HepG2 (cell line): ENCODE results near the gene LRRC45. TPM values are rescaled to one million over a fixed set of nuclear protein-coding genes. Genes with fewer than 3 reads are reported as not detected.

Experiments used
- AGO2 ChIP-seq: fragments of 200-400 bp; formaldehyde crosslinking; optimal IDR thresholded peaks from 2 replicates; pipeline ENCODE3; 2017; ENCODE audit warnings: mild to moderate bottlenecking, low read depth, low read length, moderate library complexity
- ATF2 ChIP-seq: sonication (generic); formaldehyde crosslinking; IDR thresholded peaks from 2 replicates; pipeline ENCODE4 v1.4.0; 2020; ENCODE audit warnings: missing genetic modification reagents
- BRD4 ChIP-seq: sonication (generic); formaldehyde crosslinking; IDR thresholded peaks from 2 replicates; pipeline ENCODE4 v1.4.0; 2020; ENCODE audit warnings: missing genetic modification reagents
- EED ChIP-seq: sonication (generic); formaldehyde crosslinking; IDR thresholded peaks from 2 replicates; pipeline ENCODE4 v1.5.0; 2020; ENCODE audit warnings: mild to moderate bottlenecking, missing genetic modification reagents
- HOXA9 ChIP-seq: sonication (generic); formaldehyde crosslinking; IDR thresholded peaks from 2 replicates; pipeline ENCODE4 v1.8.1; 2022; ENCODE audit warnings: missing genetic modification reagents, mild to moderate bottlenecking, moderate library complexity, borderline replicate concordance
- MTA1 ChIP-seq: sonication (generic); formaldehyde crosslinking; IDR thresholded peaks from 2 replicates; pipeline ENCODE4 v1.4.0; 2020; ENCODE audit warnings: missing genetic modification reagents, mild to moderate bottlenecking, borderline replicate concordance
- SOX6 ChIP-seq, 2 experiments: fragments of 450-650 bp in 1 of 2; sonication (generic) in 1 of 2; formaldehyde crosslinking in 1 of 2; IDR thresholded peaks; 2 replicates each; pipeline versions ENCODE4 v1.4.0 to v1.6.1; 2017 to 2020; ENCODE audit warnings: antibody characterized with exemption in 1 of 2, mild to moderate bottlenecking in 1 of 2, missing genetic modification reagents in 1 of 2
- SP2 ChIP-seq: sonication (generic); formaldehyde crosslinking; IDR thresholded peaks from 2 replicates; pipeline ENCODE4 v1.5.1; 2020; ENCODE audit warnings: mild to moderate bottlenecking, missing genetic modification reagents
- SUZ12 ChIP-seq: fragments of 150-350 bp; IDR thresholded peaks from 2 replicates; pipeline ENCODE4 v1.6.1; 2014; ENCODE audit warnings: low read depth, low read length
- TCF7L2 ChIP-seq: IDR thresholded peaks from 2 replicates; pipeline ENCODE4 v1.6.1; 2011; ENCODE audit warnings: mild to moderate bottlenecking, low read depth, low read length, moderate library complexity
- TEAD3 ChIP-seq: optimal IDR thresholded peaks from 2 replicates; pipeline ENCODE3; 2016; ENCODE audit warnings: borderline replicate concordance
- THAP9 ChIP-seq: sonication (generic); formaldehyde crosslinking; IDR thresholded peaks from 2 replicates; pipeline ENCODE4; 2020; ENCODE audit warnings: missing genetic modification reagents, mild to moderate bottlenecking, borderline replicate concordance
- ZEB1 ChIP-seq: IDR thresholded peaks from 2 replicates; pipeline ENCODE4 v1.6.1; 2012; ENCODE audit warnings: mild to moderate bottlenecking, low read depth, inconsistent platforms; ENCODE audit not compliant: insufficient replicate concordance
- ZFP37 ChIP-seq: sonication (generic); formaldehyde crosslinking; IDR thresholded peaks from 2 replicates; pipeline ENCODE4 v1.4.0; 2020; ENCODE audit warnings: missing genetic modification reagents, borderline replicate concordance
- ZNF280D ChIP-seq: sonication (generic); formaldehyde crosslinking; IDR thresholded peaks from 2 replicates; pipeline ENCODE4 v1.5.1; 2020; ENCODE audit warnings: mild to moderate bottlenecking, missing genetic modification reagents
- ZNF33A ChIP-seq: sonication (generic); formaldehyde crosslinking; IDR thresholded peaks from 2 replicates; pipeline ENCODE4 v1.5.1; 2020; ENCODE audit warnings: missing genetic modification reagents, mild to moderate bottlenecking, moderate library complexity, borderline replicate concordance
- ZNF414 ChIP-seq: sonication (generic); formaldehyde crosslinking; IDR thresholded peaks from 2 replicates; pipeline ENCODE4 v1.5.0; 2020; ENCODE audit warnings: missing genetic modification reagents
- ZNF468 ChIP-seq: sonication (generic); formaldehyde crosslinking; IDR thresholded peaks from 2 replicates; pipeline ENCODE4 v1.8.0; 2022; ENCODE audit warnings: mild to moderate bottlenecking, moderate library complexity, missing genetic modification reagents
- ZNF543 ChIP-seq: sonication (generic); formaldehyde crosslinking; IDR thresholded peaks from 2 replicates; pipeline ENCODE4 v1.4.0; 2020; ENCODE audit warnings: mild to moderate bottlenecking, missing genetic modification reagents
- ZNF556 ChIP-seq: sonication (generic); formaldehyde crosslinking; IDR thresholded peaks from 2 replicates; pipeline ENCODE4 v1.4.0; 2020; ENCODE audit warnings: mild to moderate bottlenecking, missing genetic modification reagents, borderline replicate concordance
- ZNF674 ChIP-seq: sonication (generic); formaldehyde crosslinking; IDR thresholded peaks from 2 replicates; pipeline ENCODE4 v1.5.0; 2020; ENCODE audit warnings: low read depth, mild to moderate bottlenecking, missing genetic modification reagents
- ZNF776 ChIP-seq: sonication (generic); formaldehyde crosslinking; IDR thresholded peaks from 2 replicates; pipeline ENCODE4 v1.4.0; 2020; ENCODE audit warnings: mild to moderate bottlenecking, missing genetic modification reagents
- polyA plus RNA-seq, 8 experiments: library from polyadenylated mRNA; depleted of rRNA in 3 of 8; stranded (reverse) in 7 of 8; unstranded in 1 of 8; fragments of >200 nt; fragmentation: Illumina TruSeq in 4 of 8; extraction: Trizol in 4 of 8; gene quantifications; 2 replicates each; pipeline versions ENCODE4 v1.2.1 to v1.2.3, GENCODE V29; 2011 to 2016; ENCODE audit warnings: low read depth in 4 of 8, missing spikeins in 1 of 8, mixed read lengths in 1 of 8; ENCODE audit not compliant: insufficient read depth in 1 of 8
- total RNA-seq, 5 experiments: library from RNA; depleted of rRNA; stranded (reverse); fragments of >200 nt; fragmentation: Illumina TruSeq; extraction: Trizol; gene quantifications; 2 replicates each; pipeline ENCODE4 v1.2.3, GENCODE V29; 2016; ENCODE audit warnings: low read depth in 1 of 5

Gene LRRC45
- total and polyA plus RNA-seq, 2 of the 13 experiments (the other 11 are each of a cell fraction or from before 2014, with no cell fraction given): 11.6 to 48.1 TPM

GRCh38 chr17:82035956-82036633, 13.0 kb downstream of the LRRC45 start (continued):
- TF ChIP-seq THAP9 (CRISPR knock-in tag): no peak
- TF ChIP-seq ZNF33A: no peak
- TF ChIP-seq AGO2: peak; percentile 82
- no peak for TF ChIP-seq ZNF543 (CRISPR knock-in tag)
- TF ChIP-seq SUZ12: no peak
- no peak for TF ChIP-seq ZNF468
- 0 out of 2 replicates have a peak, but pooled peaks have one; percentile 63 for TF ChIP-seq EED (CRISPR knock-in tag)
- TF ChIP-seq BRD4: 0 out of 2 replicates have a peak, but pooled peaks have one; percentile 40
- no peak for TF ChIP-seq ATF2 (CRISPR knock-in tag)
- TF ChIP-seq TEAD3 (CRISPR knock-in tag): no peak
- TF ChIP-seq TCF7L2: no peak
- TF ChIP-seq HOXA9: no peak
- no peak for TF ChIP-seq ZNF674
- no peak for TF ChIP-seq SOX6 (IDR thresholded peaks at IDR 0.05)
- TF ChIP-seq SOX6 (CRISPR knock-in tag; IDR thresholded peaks at IDR 0.05): no peak
- TF ChIP-seq ZNF556 (CRISPR knock-in tag): no peak
- peak; percentile 24; the same call in 1 of the 2 replicates for TF ChIP-seq ZNF776 (CRISPR knock-in tag)
- no peak for TF ChIP-seq ZNF280D (CRISPR knock-in tag)
- TF ChIP-seq ZNF414 (CRISPR knock-in tag): no peak
- no peak for TF ChIP-seq ZFP37
- TF ChIP-seq ZEB1: no peak
- TF ChIP-seq MTA1 (CRISPR knock-in tag): peak; percentile 44; the same call in 1 of the 2 replicates
- 0 out of 2 replicates have a peak, but pooled peaks have one; percentile 27 for TF ChIP-seq SP2
